HepG2 (cell line): ENCODE results near the gene DAPK1. TPM values are rescaled to one million over a fixed set of nuclear protein-coding genes. Genes with fewer than 3 reads are reported as not detected.

Source experiments
- ATAC-seq: fragments of 200-7000 bp; cut with Tn5 transposase; 3 replicates; pipeline ENCODE4 v1.9.1; 2020; ENCODE audit warnings: mild to moderate bottlenecking, moderate library complexity
- BruUV-seq: library from RNA; stranded (reverse); fragments of 400-500 nt; replicated peaks from 2 replicates; lab custom pipeline; 2021; lab: Mats Ljungman, UMichigan
- CTCF ChIA-PET: fragments of 300-600 bp; formaldehyde crosslinking; extraction: SDS; loops from one replicate; lab custom pipeline; 2021; ENCODE audit warnings: low total read pairs, inconsistent platforms, low intra/inter-chr PET ratio; lab: Yijun Ruan, JAX
- POLR2A ChIA-PET: fragments of 350-600 bp; sonication (Branson Sonifier 250); formaldehyde crosslinking; loops from one replicate; lab custom pipeline; 2020; ENCODE audit warnings: antibody characterized with exemption, inconsistent platforms; lab: Yijun Ruan, JAX
- DNase-seq: peaks from one replicate; pipeline ENCODE4 v3.0.0-alpha.2; 2015; ENCODE audit warnings: low spot score
- FAIRE-seq: peaks from 3 replicates; lab custom pipeline; 2011; peaks lifted over from hg19 to GRCh38; lab: Jason Lieb, UNC
- H2AFZ ChIP-seq: one replicate; pipeline ENCODE4 v1.6.1; 2011; ENCODE audit warnings: low read length, inconsistent platforms
- H3K27ac ChIP-seq: fragments of 300-600 bp; 3 replicates; pipeline ENCODE4 v1.8.0; 2011; ENCODE audit warnings: mixed run types, mild to moderate bottlenecking, mixed read lengths, low read length, inconsistent platforms; ENCODE audit not compliant: insufficient read depth; ENCODE audit errors: extremely low read length
- H3K27me3 ChIP-seq, 2 experiments: fragments of 200-600 bp in 1 of 2; 2 replicates in 1 of 2; 3 replicates in 1 of 2; pipeline versions ENCODE4 v1.6.0 to v1.8.0; 2011; ENCODE audit warnings: low read length in 2 of 2, mild to moderate bottlenecking in 2 of 2, moderate library complexity in 2 of 2, inconsistent platforms in 1 of 2; ENCODE audit not compliant: insufficient read depth in 2 of 2, control insufficient read depth in 1 of 2
- H3K36me3 ChIP-seq, 2 experiments: fragments of 200-600 bp in 1 of 2; replicated peaks in 1 of 2; 2 replicates in 1 of 2; 3 replicates in 1 of 2; pipeline versions ENCODE4 v1.5.1 to v1.8.0; 2011; ENCODE audit warnings: low read length in 2 of 2, inconsistent platforms in 1 of 2; ENCODE audit not compliant: insufficient read depth in 2 of 2, control insufficient read depth in 1 of 2
- H3K4me1 ChIP-seq: 2 replicates; pipeline ENCODE4 v1.5.1; 2012; ENCODE audit warnings: low read length, inconsistent platforms; ENCODE audit not compliant: insufficient read depth
- H3K4me2 ChIP-seq: 2 replicates; pipeline ENCODE4 v1.6.0; 2011; ENCODE audit warnings: low read depth, low read length, inconsistent platforms
- H3K4me3 ChIP-seq, 3 experiments: fragments of 200-600 bp in 1 of 3; sonication (generic), shearing (Covaris generic) in 1 of 3; replicated peaks in 1 of 3; 2 replicates each; pipeline ENCODE4 v1.5.1; 2011 to 2016; ENCODE audit warnings: low read length in 3 of 3, inconsistent platforms in 2 of 3, low read depth in 2 of 3, mild to moderate bottlenecking in 2 of 3, control low read depth in 1 of 3, mixed read lengths in 1 of 3; ENCODE audit not compliant: insufficient read depth in 1 of 3
- H3K79me2 ChIP-seq: one replicate; pipeline ENCODE4 v1.6.1; 2011; ENCODE audit warnings: low read length, inconsistent platforms; ENCODE audit not compliant: insufficient read depth
- H3K9ac ChIP-seq: 2 replicates; pipeline ENCODE4 v1.6.0; 2011; ENCODE audit warnings: mild to moderate bottlenecking, low read depth, low read length, inconsistent platforms; ENCODE audit not compliant: insufficient read depth
- H3K9me3 ChIP-seq: 2 replicates; pipeline ENCODE4 v1.5.1; 2012; ENCODE audit warnings: mild to moderate bottlenecking, low read length
- H4K20me1 ChIP-seq: 2 replicates; pipeline ENCODE4 v1.6.0; 2011; ENCODE audit warnings: inconsistent platforms, mild to moderate bottlenecking, low read length, moderate library complexity; ENCODE audit not compliant: insufficient read depth
- ATF7-NPFF ChIP-seq: sonication (generic); formaldehyde crosslinking; IDR thresholded peaks from 2 replicates; pipeline ENCODE4 v1.8.1; 2023; ENCODE audit warnings: mild to moderate bottlenecking, low read depth, missing genetic modification reagents, moderate library complexity
- CHCHD3 ChIP-seq: sonication (generic); formaldehyde crosslinking; IDR thresholded peaks from 2 replicates; pipeline ENCODE4 v1.8.0; 2022; ENCODE audit warnings: mild to moderate bottlenecking, missing genetic modification reagents, moderate library complexity
- FIP1L1 ChIP-seq: fragments of 200-400 bp; formaldehyde crosslinking; IDR thresholded peaks from 2 replicates; pipeline ENCODE4 v1.6.1; 2018; ENCODE audit warnings: low read depth, mild to moderate bottlenecking, low read length, moderate library complexity, borderline replicate concordance; ENCODE audit not compliant: insufficient read depth
- MIXL1 ChIP-seq: IDR thresholded peaks from 2 replicates; pipeline ENCODE4 v1.6.1; 2016
- NFKB2 ChIP-seq: sonication (generic); formaldehyde crosslinking; IDR thresholded peaks from 2 replicates; pipeline ENCODE4 v1.4.0; 2020; ENCODE audit warnings: missing genetic modification reagents, borderline replicate concordance
- PRMT3 ChIP-seq: sonication (generic); formaldehyde crosslinking; IDR thresholded peaks from 2 replicates; pipeline ENCODE4 v1.8.1; 2022; ENCODE audit warnings: low read depth, mild to moderate bottlenecking, moderate library complexity, missing genetic modification reagents, borderline replicate concordance
- TOE1 ChIP-seq: sonication (generic); formaldehyde crosslinking; IDR thresholded peaks from 2 replicates; pipeline ENCODE4 v1.4.0; 2020; ENCODE audit warnings: mild to moderate bottlenecking, missing genetic modification reagents
- YEATS2 ChIP-seq: sonication (generic); formaldehyde crosslinking; IDR thresholded peaks from 2 replicates; pipeline ENCODE4 v1.4.0; 2020; ENCODE audit warnings: missing genetic modification reagents, borderline replicate concordance
- ZBTB10 ChIP-seq: sonication (generic); formaldehyde crosslinking; IDR thresholded peaks from 2 replicates; pipeline ENCODE4 v1.4.0; 2020; ENCODE audit warnings: missing genetic modification reagents, borderline replicate concordance
- ZFP36 ChIP-seq: fragments of 150-350 bp; IDR thresholded peaks from 2 replicates; pipeline ENCODE4 v1.6.1; 2018; ENCODE audit warnings: borderline replicate concordance, low read length, low read depth; ENCODE audit not compliant: partially characterized antibody
- ZNF432 ChIP-seq: sonication (generic); formaldehyde crosslinking; IDR thresholded peaks from 2 replicates; pipeline ENCODE4 v1.5.0; 2020; ENCODE audit warnings: missing genetic modification reagents, mild to moderate bottlenecking, borderline replicate concordance
- WGBS: methylation state at CpG from one replicate; pipeline ENCODE4 v1.1.6; 2017; ENCODE audit warnings: low lambda C conversion rate; 5-methylcytosine and 5-hydroxymethylcytosine counted together
- in situ Hi-C: cut with HindIII; loops from 2 replicates; pipeline ENCODE4 v1.10.0; 2017; ENCODE audit warnings: low pct_unique_long_range_greater_than_20kb; ENCODE audit not compliant: extremely low pct_ligation_motif_present
- intact Hi-C: fragments of 100-400 bp; cut with micrococcal nuclease; formaldehyde crosslinking; loops from one replicate; pipeline ENCODE4 v1.10.0; 2022; ENCODE audit not compliant: unreplicated experiment
- polyA plus RNA-seq, 8 experiments: library from polyadenylated mRNA; depleted of rRNA in 3 of 8; stranded (reverse) in 7 of 8; unstranded in 1 of 8; fragments of >200 nt; fragmentation: Illumina TruSeq in 4 of 8; extraction: Trizol in 4 of 8; gene quantifications; 2 replicates each; pipeline versions ENCODE4 v1.2.1 to v1.2.3, GENCODE V29; 2011 to 2016; ENCODE audit warnings: low read depth in 4 of 8, missing spikeins in 1 of 8, mixed read lengths in 1 of 8; ENCODE audit not compliant: insufficient read depth in 1 of 8
- total RNA-seq, 5 experiments: library from RNA; depleted of rRNA; stranded (reverse); fragments of >200 nt; fragmentation: Illumina TruSeq; extraction: Trizol; gene quantifications; 2 replicates each; pipeline ENCODE4 v1.2.3, GENCODE V29; 2016; ENCODE audit warnings: low read depth in 1 of 5
- TF ChIP-seq, protein P1 (sequence below): sonication (generic); formaldehyde crosslinking; IDR thresholded peaks from 2 replicates; pipeline ENCODE4 v1.8.1; 2023; ENCODE audit warnings: mild to moderate bottlenecking, missing genetic modification reagents

DAPK1 gene
- total and polyA plus RNA-seq, 2 of the 13 experiments (the other 11 are each of a cell fraction or from before 2014, with no cell fraction given) = 35.7 to 35.9 TPM

DNA sequence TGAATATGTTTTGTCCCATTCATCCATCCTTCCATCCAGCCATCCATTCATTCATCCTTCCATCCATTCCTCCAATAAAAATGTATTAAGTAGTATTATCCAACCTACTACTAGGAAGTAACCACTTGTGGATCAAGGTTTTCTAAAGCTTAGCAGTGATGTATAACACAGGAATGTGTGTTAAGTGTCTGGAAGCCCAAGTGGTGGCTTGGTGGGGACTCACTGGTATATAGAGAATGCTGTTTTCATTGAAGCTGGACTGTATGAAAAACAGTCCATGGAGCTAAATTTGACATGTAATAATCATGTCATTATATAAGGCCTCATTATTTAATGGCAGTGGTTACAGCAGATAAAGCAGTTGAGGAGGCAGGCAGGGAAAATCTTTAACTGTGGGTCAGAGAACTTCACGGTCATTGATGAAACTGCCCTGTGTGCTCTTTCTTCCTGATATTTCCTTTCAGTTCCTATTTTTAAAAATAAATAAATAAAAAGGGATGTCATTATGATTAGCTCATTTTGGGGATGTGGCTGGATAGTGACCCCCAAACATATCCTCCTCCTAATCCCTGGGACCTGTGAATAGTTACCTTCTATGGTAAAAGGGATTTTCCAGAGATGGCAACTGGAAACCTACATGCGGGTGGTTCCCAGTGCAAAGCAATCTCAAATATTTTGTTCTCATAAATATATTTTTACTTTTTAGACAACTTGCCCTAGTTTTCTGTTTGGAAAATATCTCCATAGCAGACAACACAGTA lies 82.3 kb downstream of the DAPK1 start:
- no peaks in the 10 kb centered on the region for H3K9me3 ChIP-seq
- no peaks in the 10 kb centered on the region for H3K36me3 ChIP-seq
- in situ Hi-C loops (no loop called here), intact Hi-C loops (no loop called here)
- no peak overlapping the region for H3K4me2 ChIP-seq
- no peaks in the 10 kb centered on the region for H3K27me3 ChIP-seq
- H3K9ac ChIP-seq = no peak overlapping the region
- ChIA-PET CTCF (no interaction called here), POLR2A (interaction anchor here (2.0 to 5.4 kb wide), 2 partner anchors 10 to 34 kb away, joined by 10 to 26 read pairs; no protein-coding TSS in a partner anchor)
- peaks cover 71% of the 10 kb centered on the region for H3K4me1 ChIP-seq
- BruUV-seq = no TSS peak
- H4K20me1 ChIP-seq = no peaks in the 10 kb centered on the region
- no peak for DNase-seq
- H2AFZ ChIP-seq = no peak overlapping the region
- no peak overlapping the region for H3K4me3 ChIP-seq
- 93% methylated on average over 2 of the region's 2 CpGs for whole genome bisulfite sequencing
- no peak for FAIRE-seq
- ATAC-seq = no peak
- no peak overlapping the region for H3K27ac ChIP-seq
- H3K79me2 ChIP-seq = peaks cover 17% of the 10 kb centered on the region
- no peak for TF ChIP-seq ZNF432 (CRISPR knock-in tag)
- no peak for TF ChIP-seq CHCHD3 (CRISPR knock-in tag)
- TF ChIP-seq ZFP36 = no peak
- no peak for TF ChIP-seq ZBTB10 (CRISPR knock-in tag)
- no peak for TF ChIP-seq YEATS2 (CRISPR knock-in tag)
- TF ChIP-seq NFKB2 = no peak
- TF ChIP-seq, protein P1, sequence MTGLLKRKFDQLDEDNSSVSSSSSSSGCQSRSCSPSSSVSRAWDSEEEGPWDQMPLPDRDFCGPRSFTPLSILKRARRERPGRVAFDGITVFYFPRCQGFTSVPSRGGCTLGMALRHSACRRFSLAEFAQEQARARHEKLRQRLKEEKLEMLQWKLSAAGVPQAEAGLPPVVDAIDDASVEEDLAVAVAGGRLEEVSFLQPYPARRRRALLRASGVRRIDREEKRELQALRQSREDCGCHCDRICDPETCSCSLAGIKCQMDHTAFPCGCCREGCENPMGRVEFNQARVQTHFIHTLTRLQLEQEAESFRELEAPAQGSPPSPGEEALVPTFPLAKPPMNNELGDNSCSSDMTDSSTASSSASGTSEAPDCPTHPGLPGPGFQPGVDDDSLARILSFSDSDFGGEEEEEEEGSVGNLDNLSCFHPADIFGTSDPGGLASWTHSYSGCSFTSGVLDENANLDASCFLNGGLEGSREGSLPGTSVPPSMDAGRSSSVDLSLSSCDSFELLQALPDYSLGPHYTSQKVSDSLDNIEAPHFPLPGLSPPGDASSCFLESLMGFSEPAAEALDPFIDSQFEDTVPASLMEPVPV = no peak
- TF ChIP-seq PRMT3 (CRISPR knock-in tag) = no peak
- TF ChIP-seq FIP1L1 = no peak
- TF ChIP-seq ATF7-NPFF (CRISPR knock-in tag) = no peak
- TF ChIP-seq MIXL1 (CRISPR knock-in tag) = no peak
- TF ChIP-seq TOE1 = no peak
